ENCODE results near the gene AOC2.

The AOC2 gene

GRCh38 chr17:42809250-42809649 lies 35.1 kb upstream of the AOC2 start:
- Histone ChIP-seq H3K36me3 (peaks cover 10% of the 10 kb centered on the region), H3K4me3 (ENCODE audit: low read depth, low read length) (no peak overlapping the region), H3K27me3 (peaks cover 7% of the 10 kb centered on the region), H3K9me3 (no peaks in the 10 kb centered on the region), H3K4me1 (no peaks in the 10 kb centered on the region)
- no peak for TF ChIP-seq CTCF (IDR thresholded peaks at IDR 0.05; ENCODE audit: low read depth, low read length)
- no peak for DNase-seq

- peaks cover 43% of the 10 kb centered on the region for H3K36me3 ChIP-seq
These were observed 29.6 kb upstream of the AOC2 start for GRCh38 chr17:42814633-42815399.

GRCh38 chr17:42817866-42818265 lies 26.5 kb upstream of the AOC2 start:
- DNase-seq = no peak
- no peaks in the 10 kb centered on the region for H3K4me1 ChIP-seq
- TF ChIP-seq CTCF (IDR thresholded peaks at IDR 0.05; ENCODE audit: low read depth, low read length) = no peak
- peaks cover 33% of the 10 kb centered on the region for H3K36me3 ChIP-seq
- H3K9me3 ChIP-seq = no peaks in the 10 kb centered on the region
- no peak overlapping the region for H3K4me3 ChIP-seq (ENCODE audit: low read depth, low read length)
- no peaks in the 10 kb centered on the region for H3K27me3 ChIP-seq

More at GRCh38 chr17:42814633-42815399, 29.6 kb upstream of the AOC2 start:
- no peaks in the 10 kb centered on the region for H3K4me1 ChIP-seq
- no peaks in the 10 kb centered on the region for H3K27me3 ChIP-seq
- TF ChIP-seq CTCF (IDR thresholded peaks at IDR 0.05; ENCODE audit: low read depth, low read length) = no peak
- no peak for DNase-seq
- no peak overlapping the region for H3K4me3 ChIP-seq (ENCODE audit: low read depth, low read length)
- H3K9me3 ChIP-seq = no peaks in the 10 kb centered on the region

- no peak for DNase-seq
- TF ChIP-seq CTCF (IDR thresholded peaks at IDR 0.05; ENCODE audit: low read depth, low read length) = no peak
- no peaks in the 10 kb centered on the region for H3K27me3 ChIP-seq
- H3K4me1 ChIP-seq = no peaks in the 10 kb centered on the region
- no peak overlapping the region for H3K4me3 ChIP-seq (ENCODE audit: low read depth, low read length)
- peaks cover 33% of the 10 kb centered on the region for H3K36me3 ChIP-seq
- H3K9me3 ChIP-seq = no peaks in the 10 kb centered on the region
These were observed 26.0 kb upstream of the AOC2 start for GRCh38 chr17:42818379-42818778.

DNA sequence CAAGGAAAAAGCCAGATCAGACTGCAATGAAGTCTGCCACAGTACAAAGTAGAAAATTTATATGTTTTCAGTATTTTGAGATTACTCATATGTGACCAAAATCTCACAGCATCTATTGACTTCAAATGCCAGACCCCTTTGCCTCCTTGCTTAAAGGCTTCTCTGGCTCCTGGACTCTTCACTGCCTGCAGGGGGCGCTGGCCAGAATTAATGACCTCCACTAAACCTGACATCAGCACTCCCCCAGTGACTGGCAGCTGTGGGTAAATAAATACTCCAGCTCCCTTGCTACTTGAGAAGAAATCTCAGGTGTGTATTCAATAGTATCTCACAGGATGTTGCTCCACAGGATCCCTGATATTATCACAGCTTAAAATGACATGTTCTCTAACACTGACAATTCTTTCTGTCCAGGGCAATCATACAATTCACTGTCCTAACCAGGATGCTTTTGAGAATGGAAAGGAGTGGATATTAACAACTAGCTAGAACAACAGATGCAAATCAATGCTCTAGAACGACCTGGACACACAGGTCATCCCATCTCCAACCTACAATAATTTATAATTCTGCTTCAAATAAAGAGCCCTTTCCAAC lies 24.3 kb upstream of the AOC2 start:
- peak; percentile 92 for TF ChIP-seq CTCF (IDR thresholded peaks at IDR 0.05; ENCODE audit: low read depth, low read length)
- Histone ChIP-seq H3K27me3 (no peaks in the 10 kb centered on the region), H3K4me1 (no peaks in the 10 kb centered on the region), H3K36me3 (peaks cover 29% of the 10 kb centered on the region), H3K9me3 (no peaks in the 10 kb centered on the region), H3K4me3 (ENCODE audit: low read depth, low read length) (no peak overlapping the region)
- DNase-seq = peak; percentile 81

DNA sequence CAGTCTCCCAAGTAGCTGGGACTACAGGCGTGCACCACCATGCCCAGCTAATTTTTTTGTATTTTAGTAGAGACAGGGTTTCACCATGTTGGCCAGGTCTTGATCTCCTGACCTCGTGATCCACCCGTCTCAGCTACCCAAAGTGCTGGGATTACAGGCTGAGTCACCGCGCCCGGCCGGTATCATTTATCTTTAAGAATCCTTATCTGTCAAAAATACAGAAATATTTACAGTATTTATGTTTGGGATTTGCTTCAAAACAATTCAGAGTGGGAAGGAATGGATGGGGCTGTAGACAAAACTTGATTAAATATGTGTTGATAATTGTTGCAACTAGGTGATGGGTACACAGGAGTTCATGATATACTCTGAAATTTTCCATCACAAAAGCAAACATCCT lies 23.2 kb upstream of the AOC2 start:
- Histone ChIP-seq H3K27me3 (no peaks in the 10 kb centered on the region), H3K36me3 (peaks cover 21% of the 10 kb centered on the region)

More for the DNA sequence above, 23.2 kb upstream of the AOC2 start:
- H3K4me3 ChIP-seq (ENCODE audit: low read depth, low read length) = no peak overlapping the region
- H3K9me3 ChIP-seq = no peaks in the 10 kb centered on the region
- DNase-seq = no peak
- H3K4me1 ChIP-seq = no peaks in the 10 kb centered on the region
- no peak for TF ChIP-seq CTCF (IDR thresholded peaks at IDR 0.05; ENCODE audit: low read depth, low read length)
